ENCODE measurements around the gene TBC1D8. TPM values are rescaled to one million over a fixed set of nuclear protein-coding genes. Genes with fewer than 3 reads are reported as not detected.

The TBC1D8 gene
- total and polyA plus RNA-seq, 2 of the 13 experiments (the other 11 are each of a cell fraction or from before 2014, with no cell fraction given) = 45.1 to 95.4 TPM

DNA sequence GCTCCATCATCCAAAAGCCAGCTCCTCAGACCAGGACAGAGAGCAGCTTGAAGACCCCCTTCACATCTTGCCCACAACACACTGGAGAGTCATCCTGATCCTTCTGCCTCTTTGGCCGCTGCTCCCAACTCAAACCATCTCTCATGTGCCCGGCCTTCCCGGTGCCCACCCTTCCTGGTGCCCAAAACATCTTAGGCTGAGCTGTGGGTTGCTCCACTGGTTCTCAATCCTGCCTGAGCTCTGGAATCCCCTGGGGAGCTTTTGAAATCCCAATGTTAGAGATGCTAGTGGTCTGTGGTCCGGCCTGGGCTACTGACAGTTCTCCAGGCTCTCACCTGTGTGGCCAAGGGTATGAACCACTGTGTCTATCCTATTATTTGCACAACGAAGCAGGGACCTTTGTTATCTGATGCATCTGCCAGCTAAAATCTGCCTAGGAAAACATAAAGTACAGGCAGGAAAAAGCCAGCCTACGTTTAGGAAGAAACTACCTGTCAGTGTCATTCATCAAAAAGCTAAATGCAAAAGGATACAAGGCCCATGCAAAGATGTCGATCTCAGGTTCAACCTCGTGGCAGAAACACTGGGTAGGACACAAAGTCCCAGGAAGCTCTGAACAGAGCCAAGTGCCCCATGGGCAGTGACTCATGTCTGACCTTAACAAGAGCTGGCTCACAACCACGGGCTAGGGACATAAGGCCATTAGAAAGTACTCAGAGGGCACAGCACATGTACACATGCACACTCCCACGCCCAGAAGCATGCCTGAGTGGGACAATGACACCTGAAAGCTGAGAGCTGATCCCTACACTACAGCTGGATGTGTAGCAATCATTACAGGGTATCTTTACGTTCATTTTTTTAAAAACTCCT lies 30.8 kb downstream of the TBC1D8 start (continued):
- TF ChIP-seq, protein P1, sequence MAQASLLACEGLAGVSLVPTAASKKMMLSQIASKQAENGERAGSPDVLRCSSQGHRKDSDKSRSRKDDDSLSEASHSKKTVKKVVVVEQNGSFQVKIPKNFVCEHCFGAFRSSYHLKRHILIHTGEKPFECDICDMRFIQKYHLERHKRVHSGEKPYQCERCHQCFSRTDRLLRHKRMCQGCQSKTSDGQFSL (CRISPR knock-in tag; IDR thresholded peaks at IDR 0.05) = no peak
- TF ChIP-seq PHB2 (IDR thresholded peaks at IDR 0.05; ENCODE audit: partially characterized antibody) (no peak), PCBP1 (IDR thresholded peaks at IDR 0.05; ENCODE audit: borderline replicate concordance, low read depth, low read length) (no peak), CREM (IDR thresholded peaks at IDR 0.05) (no peak; the same call in none of the 2 replicates), CREM (CRISPR knock-in tag; IDR thresholded peaks at IDR 0.05) (no peak), ISX (CRISPR knock-in tag; conservative IDR thresholded peaks at IDR 0.05) (0 out of 2 replicates have a peak, but pooled peaks have one; percentile 36), HOXA3 (CRISPR knock-in tag; IDR thresholded peaks at IDR 0.05) (peak; percentile 82), ZNF251 (CRISPR knock-in tag; IDR thresholded peaks at IDR 0.05) (0 out of 2 replicates have a peak, but pooled peaks have one; percentile 57), U2AF1 (optimal IDR thresholded peaks at IDR 0.05; ENCODE audit: low read depth, low read length) (no peak), ATF3 (CRISPR knock-in tag; IDR thresholded peaks at IDR 0.05) (peak; percentile 87), ZNF772 (CRISPR knock-in tag; IDR thresholded peaks at IDR 0.05) (no peak), PHF8 (CRISPR knock-in tag; IDR thresholded peaks at IDR 0.05) (peak; percentile 29; the same call in 1 of the 2 replicates), ZMYM2 (CRISPR knock-in tag; IDR thresholded peaks at IDR 0.05) (peak; percentile 88), ZNF878 (CRISPR knock-in tag; IDR thresholded peaks at IDR 0.05) (peak; percentile 62), NKX3-1 (CRISPR knock-in tag; IDR thresholded peaks at IDR 0.05) (peak; percentile 82; the same call in 1 of the 2 replicates), ZNF362 (CRISPR knock-in tag; IDR thresholded peaks at IDR 0.05; ENCODE audit: borderline replicate concordance) (no peak; the same call in none of the 2 replicates), ZNF543 (CRISPR knock-in tag; IDR thresholded peaks at IDR 0.05) (no peak), ZNF354B (CRISPR knock-in tag; IDR thresholded peaks at IDR 0.05) (no peak)
- TF ChIP-seq, protein P2, sequence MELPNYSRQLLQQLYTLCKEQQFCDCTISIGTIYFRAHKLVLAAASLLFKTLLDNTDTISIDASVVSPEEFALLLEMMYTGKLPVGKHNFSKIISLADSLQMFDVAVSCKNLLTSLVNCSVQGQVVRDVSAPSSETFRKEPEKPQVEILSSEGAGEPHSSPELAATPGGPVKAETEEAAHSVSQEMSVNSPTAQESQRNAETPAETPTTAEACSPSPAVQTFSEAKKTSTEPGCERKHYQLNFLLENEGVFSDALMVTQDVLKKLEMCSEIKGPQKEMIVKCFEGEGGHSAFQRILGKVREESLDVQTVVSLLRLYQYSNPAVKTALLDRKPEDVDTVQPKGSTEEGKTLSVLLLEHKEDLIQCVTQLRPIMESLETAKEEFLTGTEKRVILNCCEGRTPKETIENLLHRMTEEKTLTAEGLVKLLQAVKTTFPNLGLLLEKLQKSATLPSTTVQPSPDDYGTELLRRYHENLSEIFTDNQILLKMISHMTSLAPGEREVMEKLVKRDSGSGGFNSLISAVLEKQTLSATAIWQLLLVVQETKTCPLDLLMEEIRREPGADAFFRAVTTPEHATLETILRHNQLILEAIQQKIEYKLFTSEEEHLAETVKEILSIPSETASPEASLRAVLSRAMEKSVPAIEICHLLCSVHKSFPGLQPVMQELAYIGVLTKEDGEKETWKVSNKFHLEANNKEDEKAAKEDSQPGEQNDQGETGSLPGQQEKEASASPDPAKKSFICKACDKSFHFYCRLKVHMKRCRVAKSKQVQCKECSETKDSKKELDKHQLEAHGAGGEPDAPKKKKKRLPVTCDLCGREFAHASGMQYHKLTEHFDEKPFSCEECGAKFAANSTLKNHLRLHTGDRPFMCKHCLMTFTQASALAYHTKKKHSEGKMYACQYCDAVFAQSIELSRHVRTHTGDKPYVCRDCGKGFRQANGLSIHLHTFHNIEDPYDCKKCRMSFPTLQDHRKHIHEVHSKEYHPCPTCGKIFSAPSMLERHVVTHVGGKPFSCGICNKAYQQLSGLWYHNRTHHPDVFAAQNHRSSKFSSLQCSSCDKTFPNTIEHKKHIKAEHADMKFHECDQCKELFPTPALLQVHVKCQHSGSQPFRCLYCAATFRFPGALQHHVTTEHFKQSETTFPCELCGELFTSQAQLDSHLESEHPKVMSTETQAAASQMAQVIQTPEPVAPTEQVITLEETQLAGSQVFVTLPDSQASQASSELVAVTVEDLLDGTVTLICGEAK (IDR thresholded peaks at IDR 0.05) = no peak
- TF ChIP-seq, protein P2 (CRISPR knock-in tag; IDR thresholded peaks at IDR 0.05) = no peak

All from HepG2 (cell line).